Measurements from ENCODE around the gene GPR89B.
A peak's percentile ranks its signal among the peaks of the same experiment; 100 is the strongest.
"Not testable (repeated sequence)": the region's sequence is repeated elsewhere in the genome, so short reads cannot be mapped to it uniquely, and the experiment has no call there.

- not testable (repeated sequence) for TF ChIP-seq SP1 (IDR thresholded peaks at IDR 0.05); FOXA1 (IDR thresholded peaks at IDR 0.05); FOXM1 (IDR thresholded peaks at IDR 0.05; ENCODE audit: borderline replicate concordance)
- 0 out of 2 replicates have a peak, but pooled peaks have one; percentile 4 for TF ChIP-seq CTBP1 (IDR thresholded peaks at IDR 0.05; ENCODE audit: borderline replicate concordance)
Measured at GRCh38 chr1:148038462-148039333, 110.5 kb downstream of the GPR89B start.

Data from HEK293T (cell line).